ENCODE results near the gene KLHL30.

The KLHL30 gene

GRCh38 chr2:238133499-238134392 is 4.7 kb upstream of the KLHL30 start:
- no peak overlapping the region for H3K27ac ChIP-seq
- TF ChIP-seq ZFX (IDR thresholded peaks at IDR 0.05), result no peak
- no peak for TF ChIP-seq CTCF (conservative IDR thresholded peaks at IDR 0.05)

- TF ChIP-seq ZFX (IDR thresholded peaks at IDR 0.05) (no peak), CTCF (conservative IDR thresholded peaks at IDR 0.05) (no peak)
These were observed 4.1 kb upstream of the KLHL30 start for GRCh38 chr2:238134393-238134785.

GRCh38 chr2:238135601-238136150 is 2.8 kb upstream of the KLHL30 start:
- TF ChIP-seq ZFX (IDR thresholded peaks at IDR 0.05), result no peak
- no peak overlapping the region for H3K27ac ChIP-seq

More at GRCh38 chr2:238134393-238134785, 4.1 kb upstream of the KLHL30 start:
- no peak overlapping the region for H3K27ac ChIP-seq

- no peak overlapping the region for H3K27ac ChIP-seq
- TF ChIP-seq ZFX (IDR thresholded peaks at IDR 0.05) (no peak), CTCF (conservative IDR thresholded peaks at IDR 0.05) (no peak)
These were observed 1.5 kb upstream of the KLHL30 start for GRCh38 chr2:238136820-238137537.

GRCh38 chr2:238137885-238138284 is 583 bp upstream of the KLHL30 start:
- TF ChIP-seq ZFX (IDR thresholded peaks at IDR 0.05) (no peak), CTCF (conservative IDR thresholded peaks at IDR 0.05) (no peak)
- no peak overlapping the region for H3K27ac ChIP-seq

GRCh38 chr2:238139196-238140039 is 950 bp downstream of the KLHL30 start:
- TF ChIP-seq CTCF (conservative IDR thresholded peaks at IDR 0.05), result peak; percentile 72
- no peak for TF ChIP-seq ZFX (IDR thresholded peaks at IDR 0.05)
- H3K27ac ChIP-seq, result no peak overlapping the region

GRCh38 chr2:238140040-238140439 is 1.6 kb downstream of the KLHL30 start:
- no peak overlapping the region for H3K27ac ChIP-seq
- TF ChIP-seq ZFX (IDR thresholded peaks at IDR 0.05) (no peak), CTCF (conservative IDR thresholded peaks at IDR 0.05) (no peak)

Data from C4-2B (cell line).